Thoracic aorta (tissue), 2 donors: ENCODE results near the gene IQSEC1. TPM values are rescaled to one million over a fixed set of nuclear protein-coding genes. Genes with fewer than 3 reads are reported as not detected.

Experiments
- ATAC-seq: fragments of 150-250 bp; one replicate; pipeline ENCODE4 v1.8.0; 2017; ENCODE audit warnings: low read depth; ENCODE audit not compliant: insufficient number of reproducible peaks, low FRiP score
- DNase-seq: peaks from one replicate; pipeline ENCODE4 v3.0.0-alpha.2; 2020; ENCODE audit warnings: low spot score
- H3K27ac ChIP-seq, 2 donors: fragments of 200-600 bp; sonication (generic); 1 replicate in 1 of 2; 2 replicates in 1 of 2; pipeline ENCODE4 v1.5.1; 2016; ENCODE audit warnings: mild to moderate bottlenecking in 2 of 2, moderate library complexity in 2 of 2
- H3K27me3 ChIP-seq: fragments of 200-600 bp; sonication (generic); replicated peaks from 2 replicates; pipeline ENCODE4 v1.6.0; 2016; ENCODE audit warnings: mild to moderate bottlenecking; ENCODE audit not compliant: insufficient read depth
- H3K36me3 ChIP-seq: fragments of 200-600 bp; sonication (generic); one replicate; pipeline ENCODE4 v1.5.1; 2016
- H3K4me1 ChIP-seq, 2 donors: fragments of 200-600 bp; sonication (generic); 1 replicate in 1 of 2; 2 replicates in 1 of 2; pipeline versions ENCODE4 v1.5.1 to v1.6.0; 2016; ENCODE audit warnings: low read depth in 2 of 2, mild to moderate bottlenecking in 1 of 2; ENCODE audit not compliant: control insufficient read depth in 1 of 2
- H3K4me3 ChIP-seq: fragments of 200-600 bp; sonication (generic); 2 replicates; pipeline ENCODE4 v1.5.1; 2016; ENCODE audit warnings: mild to moderate bottlenecking
- H3K9me3 ChIP-seq: fragments of 200-600 bp; sonication (generic); 2 replicates; pipeline ENCODE4 v1.5.1; 2016
- total RNA-seq, 2 donors: library from RNA; depleted of rRNA; stranded (reverse); fragments of >200 nt; gene quantifications; one replicate each; pipeline versions ENCODE4 v1.1.0 to v1.2.3, GENCODE V29; 2016
- TF ChIP-seq, protein P1 (sequence below): fragments of 200-600 bp; sonication (generic); IDR thresholded peaks from one replicate; pipeline ENCODE4 v1.5.1; 2019; ENCODE audit warnings: antibody characterized with exemption

IQSEC1 gene
- total RNA-seq, 2 donors from 2014 or later: 93.6 to 121 TPM

- DNase-seq (no peak), ATAC-seq (no peak)
- TF ChIP-seq, protein P1, sequence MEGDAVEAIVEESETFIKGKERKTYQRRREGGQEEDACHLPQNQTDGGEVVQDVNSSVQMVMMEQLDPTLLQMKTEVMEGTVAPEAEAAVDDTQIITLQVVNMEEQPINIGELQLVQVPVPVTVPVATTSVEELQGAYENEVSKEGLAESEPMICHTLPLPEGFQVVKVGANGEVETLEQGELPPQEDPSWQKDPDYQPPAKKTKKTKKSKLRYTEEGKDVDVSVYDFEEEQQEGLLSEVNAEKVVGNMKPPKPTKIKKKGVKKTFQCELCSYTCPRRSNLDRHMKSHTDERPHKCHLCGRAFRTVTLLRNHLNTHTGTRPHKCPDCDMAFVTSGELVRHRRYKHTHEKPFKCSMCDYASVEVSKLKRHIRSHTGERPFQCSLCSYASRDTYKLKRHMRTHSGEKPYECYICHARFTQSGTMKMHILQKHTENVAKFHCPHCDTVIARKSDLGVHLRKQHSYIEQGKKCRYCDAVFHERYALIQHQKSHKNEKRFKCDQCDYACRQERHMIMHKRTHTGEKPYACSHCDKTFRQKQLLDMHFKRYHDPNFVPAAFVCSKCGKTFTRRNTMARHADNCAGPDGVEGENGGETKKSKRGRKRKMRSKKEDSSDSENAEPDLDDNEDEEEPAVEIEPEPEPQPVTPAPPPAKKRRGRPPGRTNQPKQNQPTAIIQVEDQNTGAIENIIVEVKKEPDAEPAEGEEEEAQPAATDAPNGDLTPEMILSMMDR: no peak
- Histone ChIP-seq H3K36me3 (peaks cover 26% of the 10 kb centered on the region), H3K4me3 (no peak overlapping the region), H3K27me3 (no peaks in the 10 kb centered on the region), H3K9me3 (no peaks in the 10 kb centered on the region), H3K4me1 (peaks cover 15 to 36% of the 10 kb centered on the region in 2 donors), H3K27ac (no peak overlapping the region)
Measured at GRCh38 chr3:12898965-12899755, 174.1 kb downstream of the IQSEC1 start.

DNA sequence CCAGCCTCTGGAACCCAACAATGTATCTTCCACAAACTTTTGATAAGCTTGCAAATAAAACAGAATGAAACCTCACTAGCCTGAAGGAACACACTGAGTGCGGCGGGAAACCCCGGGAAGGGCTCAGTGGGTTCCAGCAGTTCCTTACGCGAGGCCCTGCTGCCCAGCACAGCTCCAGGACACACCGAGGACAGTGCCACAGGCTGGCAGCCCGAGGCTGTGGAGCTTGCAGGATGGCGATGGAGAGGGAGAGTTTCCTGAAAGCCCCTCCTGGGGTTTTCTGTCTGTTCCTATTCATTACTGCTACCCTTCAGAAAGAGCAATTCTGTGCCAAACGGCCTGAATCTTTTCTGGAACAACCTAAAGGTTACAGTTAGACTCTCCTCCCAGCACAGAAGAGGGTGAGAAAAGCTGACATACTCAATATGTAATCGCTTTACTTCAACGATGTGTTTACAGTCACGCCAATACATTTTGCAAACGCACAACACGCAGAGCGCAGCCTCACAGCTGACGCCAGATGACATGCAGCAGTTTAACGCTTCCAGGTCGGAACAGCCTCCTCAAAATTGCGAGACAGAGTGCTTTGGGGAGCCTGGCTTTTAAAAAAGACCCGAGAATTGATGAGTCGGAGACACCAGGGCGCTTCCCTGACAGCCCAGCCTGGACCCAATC is 174.8 kb downstream of the IQSEC1 start:
- H3K4me3 ChIP-seq: no peak overlapping the region
- TF ChIP-seq, protein P1: no peak
- no peaks in the 10 kb centered on the region for H3K27me3 ChIP-seq
- no peak for DNase-seq
- ATAC-seq: no peak
- no peak overlapping the region for H3K27ac ChIP-seq
- peaks cover 15 to 36% of the 10 kb centered on the region in 2 donors for H3K4me1 ChIP-seq
- H3K36me3 ChIP-seq: peaks cover 25% of the 10 kb centered on the region
- no peaks in the 10 kb centered on the region for H3K9me3 ChIP-seq

DNA sequence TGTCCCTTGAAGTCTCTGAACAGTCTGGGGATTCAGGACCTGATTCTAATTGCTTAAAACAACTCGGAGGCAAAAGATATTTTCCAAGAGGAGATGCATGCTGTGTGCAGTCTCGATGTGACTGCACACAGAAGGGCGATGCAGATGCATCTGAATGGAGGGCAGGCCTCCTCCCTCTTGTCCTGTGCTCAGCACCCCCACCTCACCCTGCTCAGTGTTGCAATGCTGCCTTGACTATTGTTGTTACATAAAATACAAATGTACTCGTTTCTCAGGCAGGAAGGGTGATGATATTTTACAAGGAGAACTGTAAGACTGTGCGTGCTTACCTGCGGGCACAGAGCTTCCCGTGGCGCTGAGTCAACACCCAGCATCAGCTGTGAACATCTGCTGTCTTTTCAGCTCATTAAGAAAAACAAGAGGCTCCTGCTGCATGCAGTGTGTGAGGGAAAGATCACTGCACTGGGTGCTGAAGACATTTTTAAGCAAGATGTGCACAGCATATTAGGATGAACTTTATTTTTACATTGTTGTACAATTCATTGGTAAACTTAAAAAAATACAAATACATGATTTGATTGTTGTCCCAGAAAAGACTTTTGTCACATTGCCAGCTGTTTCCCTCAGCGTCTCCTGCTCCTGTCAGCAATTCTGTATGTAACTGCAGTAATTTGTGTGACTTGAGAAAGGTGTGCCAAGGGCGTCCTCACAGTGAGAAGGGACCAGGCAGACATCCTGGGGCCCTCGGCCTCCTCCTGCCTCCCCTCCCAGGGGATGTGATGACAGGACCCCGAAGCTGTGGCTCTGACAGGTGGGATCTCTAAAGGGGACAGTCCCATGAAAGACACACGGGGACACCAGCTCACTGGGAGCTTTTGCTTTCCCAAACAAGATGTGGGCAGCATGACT is 175.6 kb downstream of the IQSEC1 start:
- Histone ChIP-seq H3K27me3 (no peaks in the 10 kb centered on the region), H3K4me1 (peaks cover 15 to 36% of the 10 kb centered on the region in 2 donors), H3K27ac (peak overlapping the region in 1 of 2 donors; percentile 66), H3K4me3 (no peak overlapping the region), H3K36me3 (peaks cover 18% of the 10 kb centered on the region), H3K9me3 (no peaks in the 10 kb centered on the region)
- ATAC-seq (no peak), DNase-seq (no peak)
- TF ChIP-seq, protein P1: no peak

DNA sequence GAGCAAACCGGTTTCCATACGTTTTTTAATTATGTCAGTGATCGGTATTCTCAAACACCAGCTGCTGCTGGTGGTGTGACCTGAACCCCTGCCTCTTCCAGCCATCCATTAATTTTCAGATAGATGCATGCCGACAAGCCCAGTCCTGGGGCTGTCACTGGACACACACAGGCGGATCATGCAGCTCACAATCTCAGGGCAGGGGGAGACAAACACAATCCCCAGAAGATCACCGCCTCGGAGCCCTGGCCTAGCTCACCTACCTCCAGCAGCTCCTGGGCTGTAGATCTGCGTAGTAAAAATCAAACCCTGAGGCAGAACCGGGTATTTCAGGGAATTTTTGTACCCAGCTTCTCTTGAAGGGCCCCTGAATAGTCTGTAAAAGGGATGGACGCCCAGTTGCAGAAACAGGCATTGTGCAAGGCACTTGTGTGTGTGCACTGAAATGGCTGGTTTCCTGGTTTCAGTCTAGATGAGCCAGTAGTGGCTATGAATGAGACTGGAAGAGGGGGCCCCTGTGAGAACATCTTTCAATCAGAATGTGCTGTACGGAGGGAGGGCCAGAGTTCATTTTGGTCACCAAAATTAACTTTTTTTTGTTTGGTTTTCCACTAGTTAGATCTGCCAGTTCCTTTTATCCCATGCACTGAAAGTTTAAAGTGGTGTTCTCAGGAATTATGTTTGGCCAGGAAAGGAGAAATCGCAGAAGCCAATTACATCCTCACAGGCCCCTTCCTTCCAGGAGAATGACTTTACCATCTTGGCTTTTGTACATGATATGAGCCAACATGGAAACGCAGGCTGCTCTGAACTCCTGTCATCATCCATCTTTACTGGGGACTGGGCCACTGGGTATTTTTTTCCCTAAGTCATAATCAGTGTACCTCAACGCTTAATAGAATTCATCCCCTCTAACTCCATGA is 176.9 kb downstream of the IQSEC1 start:
- Histone ChIP-seq H3K36me3 (peaks cover 14% of the 10 kb centered on the region), H3K4me3 (no peak overlapping the region), H3K27ac (peak overlapping the region; percentile 56 to 66), H3K4me1 (peaks cover 15 to 46% of the 10 kb centered on the region in 2 donors), H3K27me3 (no peaks in the 10 kb centered on the region), H3K9me3 (no peaks in the 10 kb centered on the region)
- DNase-seq: no peak
- TF ChIP-seq, protein P1: no peak
- ATAC-seq: no peak
